ENCODE results near the gene MCHR2.

The MCHR2 gene

DNA sequence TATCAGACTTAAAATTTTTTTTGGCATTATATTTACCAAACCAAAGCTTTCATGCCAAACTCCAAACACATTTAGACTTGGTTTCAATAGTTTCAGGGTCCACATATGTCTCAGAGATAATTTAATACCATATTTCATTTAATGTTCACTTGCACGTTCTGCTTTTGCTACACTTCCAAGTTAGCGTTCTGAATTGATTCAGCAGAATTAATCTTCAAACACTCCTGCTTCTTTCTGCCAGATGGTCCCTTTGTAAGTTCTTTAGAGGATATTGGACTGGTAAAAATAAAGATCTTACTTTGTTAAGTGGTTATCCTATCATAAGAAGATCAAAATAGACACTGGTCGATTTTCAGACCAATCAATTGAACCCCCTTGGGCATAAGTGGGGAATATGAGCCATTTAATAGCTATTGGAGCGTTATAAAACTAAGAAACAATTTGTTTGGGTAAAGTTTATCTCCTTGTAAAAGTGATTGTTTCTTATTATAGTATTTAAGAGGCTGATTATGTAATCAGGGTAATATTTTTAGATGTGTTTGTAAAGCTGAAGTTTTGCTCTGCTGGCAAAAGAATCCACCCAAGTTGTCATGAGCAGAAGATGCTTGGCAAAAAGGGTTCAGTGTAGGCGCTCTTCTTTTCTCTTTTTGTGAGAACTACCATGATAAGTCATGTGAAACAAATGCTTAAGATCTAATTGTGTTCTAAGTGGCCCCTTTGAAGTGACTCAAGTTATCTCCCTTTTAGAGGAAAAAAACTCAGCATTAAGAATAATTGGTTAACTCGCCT lies 92.2 kb downstream of the MCHR2 start:
- DNase-seq (ENCODE audit: low spot score) = no peak

DNA sequence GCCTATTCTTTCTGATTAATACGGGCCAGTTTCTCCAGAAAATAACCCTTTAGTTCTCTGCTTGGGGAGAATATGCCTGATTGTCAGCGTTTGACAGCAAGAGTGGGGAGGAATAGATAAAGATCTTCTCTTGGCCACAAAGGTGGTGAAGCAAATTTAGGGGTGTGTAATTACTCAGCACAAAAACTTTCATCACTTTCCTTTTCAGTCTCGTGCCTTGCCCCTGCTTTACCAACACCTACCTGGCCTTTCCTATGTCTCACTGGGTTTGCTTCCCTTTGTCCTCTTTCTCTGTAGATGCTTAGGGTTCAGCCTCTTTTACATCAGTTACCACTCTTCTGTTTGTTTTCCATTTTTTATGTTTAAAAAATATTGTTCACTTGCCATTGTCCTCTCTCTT lies 99.2 kb downstream of the MCHR2 start:
- no peak for DNase-seq (ENCODE audit: low spot score)

DNA sequence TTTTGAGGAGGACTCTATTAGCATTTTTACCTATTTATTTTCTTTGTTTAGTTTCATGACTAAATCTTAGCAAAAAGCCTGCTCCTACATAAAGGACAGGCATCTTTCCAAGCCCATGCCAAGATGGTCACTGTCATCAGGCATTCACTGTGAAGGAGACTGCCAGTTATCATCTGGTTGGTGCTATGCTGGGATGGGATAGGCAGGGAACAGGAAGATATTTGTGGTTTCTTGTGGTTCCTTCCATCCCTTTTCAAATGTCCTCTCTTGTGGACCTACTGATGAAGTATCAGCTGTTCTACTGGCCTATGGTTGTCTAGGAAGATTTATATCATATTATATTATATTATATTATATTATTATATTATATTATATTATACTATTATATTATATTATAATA lies 107.0 kb downstream of the MCHR2 start:
- no peak for DNase-seq (ENCODE audit: low spot score)

DNA sequence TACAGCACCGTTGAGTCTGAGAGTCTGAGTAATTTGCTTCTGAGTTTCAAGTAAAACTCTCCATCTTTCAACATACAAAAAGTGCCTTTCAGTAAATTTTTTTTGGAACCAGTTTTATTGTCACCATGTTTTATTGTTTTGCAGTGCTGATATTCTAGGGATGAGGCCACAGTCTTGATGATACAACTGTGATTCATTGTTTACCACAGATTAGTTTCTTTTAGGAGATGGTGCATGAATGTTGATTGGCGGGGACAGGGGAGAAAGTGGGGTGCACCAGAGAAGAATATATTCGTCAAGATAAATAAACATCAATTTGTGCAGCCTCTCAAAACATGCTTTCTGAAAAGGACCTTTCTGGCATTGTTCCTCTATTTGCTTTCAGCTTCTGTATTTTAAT lies 109.0 kb downstream of the MCHR2 start:
- DNase-seq (ENCODE audit: low spot score) = no peak

DNA sequence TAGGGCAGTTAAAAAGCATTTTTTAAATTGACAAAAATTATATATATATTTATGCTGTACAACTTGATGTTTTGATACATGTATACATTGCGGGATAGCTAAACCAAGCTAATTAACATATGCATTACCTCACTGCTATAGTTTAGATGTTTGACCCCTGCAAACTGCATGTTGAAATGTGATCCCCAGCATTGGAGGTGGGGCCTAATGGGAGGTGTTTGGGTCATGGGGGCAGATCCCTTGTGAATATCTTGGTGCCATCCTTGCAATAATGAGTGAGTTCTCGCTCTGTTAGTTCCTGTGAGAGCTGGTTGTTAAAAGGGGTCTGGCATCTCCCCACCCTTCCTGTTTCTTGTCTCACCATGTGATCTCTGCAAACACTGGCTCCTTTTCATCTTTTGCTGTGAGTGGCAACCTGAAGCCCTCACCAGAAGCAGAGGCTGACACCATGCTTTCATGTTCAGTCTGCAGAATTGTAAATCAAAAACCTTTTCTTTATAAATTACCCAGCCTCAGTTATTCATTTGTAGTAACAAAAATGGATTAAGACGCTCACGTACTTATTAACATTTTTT lies 111.8 kb downstream of the MCHR2 start:
- no peak for DNase-seq (ENCODE audit: low spot score)

DNA sequence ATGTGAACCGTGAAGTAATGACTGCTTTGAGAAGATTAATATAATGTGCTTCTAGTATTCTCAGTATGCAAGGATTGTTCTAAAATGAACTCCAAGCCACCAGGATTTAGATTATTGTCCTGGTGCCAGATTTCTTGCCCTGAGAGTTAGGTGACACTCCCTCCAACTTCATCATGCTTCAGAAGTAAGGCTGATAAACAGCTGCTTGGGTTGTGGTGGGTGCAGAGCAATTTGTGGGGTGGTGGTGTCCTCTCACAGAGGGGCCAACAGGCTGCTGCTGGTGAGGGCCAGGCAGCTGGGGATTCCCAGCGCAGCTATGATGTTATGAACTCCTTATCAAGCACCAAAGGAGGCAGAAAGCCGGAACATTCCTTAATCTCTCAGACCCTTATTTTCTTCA lies 114.6 kb downstream of the MCHR2 start:
- DNase-seq (ENCODE audit: low spot score) = no peak

DNA sequence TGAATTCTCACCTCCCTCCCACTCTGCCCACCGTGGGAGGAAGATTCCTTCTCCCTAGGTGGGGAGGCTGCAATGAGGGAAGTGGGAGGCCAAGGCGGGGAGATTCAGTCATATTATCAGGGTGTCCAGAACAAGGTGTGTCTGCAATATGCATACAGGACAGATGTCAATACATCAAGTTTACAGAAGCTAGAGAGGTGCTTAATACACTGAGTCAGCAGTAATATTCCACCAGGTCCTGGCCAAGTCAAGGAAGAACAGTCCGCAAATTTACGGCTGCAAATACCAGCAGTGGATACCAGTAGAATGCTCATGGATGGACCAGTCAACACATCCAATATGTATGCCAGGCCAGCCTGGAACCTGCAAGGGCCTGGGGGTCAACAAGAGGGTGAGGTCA lies 119.0 kb downstream of the MCHR2 start:
- DNase-seq (ENCODE audit: low spot score) = no peak

DNA sequence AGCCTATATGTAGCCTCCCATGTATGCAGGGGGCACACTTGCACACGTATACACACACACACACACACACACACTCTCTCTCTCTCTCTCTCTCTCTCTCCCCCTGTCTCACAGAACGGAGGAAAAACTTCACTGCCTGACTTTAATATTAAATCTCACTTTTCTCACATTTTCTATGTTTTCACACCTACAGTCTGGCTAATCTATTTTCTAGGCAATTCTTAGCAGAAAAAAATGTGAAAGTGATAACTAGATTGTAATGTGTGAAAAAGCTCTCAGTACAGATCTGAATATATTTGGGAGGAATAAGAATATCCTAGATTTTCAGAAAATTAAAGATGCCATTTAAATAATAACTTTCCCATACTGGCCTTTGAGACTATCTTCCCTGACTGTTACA lies 120.9 kb downstream of the MCHR2 start:
- DNase-seq (ENCODE audit: low spot score) = no peak

DNA sequence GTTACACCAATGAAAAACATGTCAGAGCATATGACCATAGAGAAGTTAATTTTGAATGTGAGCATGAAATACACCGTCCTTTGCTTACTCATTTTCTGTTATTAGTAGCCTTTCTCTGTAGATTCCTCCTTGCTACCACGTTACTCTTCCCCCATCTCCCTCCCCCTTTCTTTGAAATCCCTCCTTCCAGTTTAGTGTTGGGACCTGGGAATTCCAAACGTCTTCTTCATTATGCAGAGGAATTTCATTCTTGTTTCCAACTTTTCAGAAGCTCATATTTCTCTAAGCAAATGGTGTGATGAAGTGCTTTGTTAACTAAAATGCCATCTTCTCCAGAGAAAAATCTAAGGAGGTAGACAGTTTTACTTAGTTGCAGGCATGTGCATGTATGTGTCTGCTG lies 122.4 kb downstream of the MCHR2 start:
- no peak for DNase-seq (ENCODE audit: low spot score)

Measured in left forelimb (tissue), 1 donor.